CD14-positive monocyte (primary cell): Measurements from ENCODE around the gene PAPSS2. TPM values are rescaled to one million over a fixed set of nuclear protein-coding genes. Genes with fewer than 3 reads are reported as not detected.
"Not testable (repeated sequence)": the region's sequence is repeated elsewhere in the genome, so short reads cannot be mapped to it uniquely, and the experiment has no call there.

Experiments
- DNase-seq, 3 donors: peaks; one replicate each; pipeline ENCODE4 v3.0.0-alpha.2; 2011 to 2022
- H2AFZ ChIP-seq: 2 replicates; pipeline ENCODE4 v1.6.0; 2012; ENCODE audit warnings: mild to moderate bottlenecking, low read depth, low read length, inconsistent platforms; ENCODE audit not compliant: insufficient read depth, poor library complexity, severe bottlenecking
- H3K27ac ChIP-seq, 2 donors: 1 replicate in 1 of 2; 2 replicates in 1 of 2; pipeline ENCODE4 v1.5.1; 2012 to 2013; ENCODE audit warnings: low read length in 2 of 2, control low read depth in 1 of 2, inconsistent platforms in 1 of 2, low read depth in 1 of 2, mild to moderate bottlenecking in 1 of 2
- H3K27me3 ChIP-seq, 2 donors: one replicate each; pipeline versions ENCODE4 v1.6.0 to v1.6.1; 2011 to 2013; ENCODE audit warnings: low read length in 2 of 2; ENCODE audit not compliant: control insufficient read depth in 2 of 2, insufficient read depth in 2 of 2
- H3K36me3 ChIP-seq, 2 donors: replicated peaks in 1 of 2; 1 replicate in 1 of 2; 2 replicates in 1 of 2; pipeline versions ENCODE4 v1.5.1 to v1.6.1; 2012 to 2013; ENCODE audit warnings: low read length in 2 of 2, control low read depth in 1 of 2, inconsistent platforms in 1 of 2, mild to moderate bottlenecking in 1 of 2; ENCODE audit not compliant: insufficient read depth in 2 of 2, control insufficient read depth in 1 of 2
- H3K4me1 ChIP-seq, 2 donors: 1 replicate in 1 of 2; 2 replicates in 1 of 2; pipeline versions ENCODE4 v1.5.1 to v1.6.1; 2012 to 2013; ENCODE audit warnings: low read length in 2 of 2, control low read depth in 1 of 2, inconsistent platforms in 1 of 2, mild to moderate bottlenecking in 1 of 2, moderate library complexity in 1 of 2; ENCODE audit not compliant: insufficient read depth in 2 of 2, control insufficient read depth in 1 of 2
- H3K4me2 ChIP-seq: replicated peaks from 2 replicates; pipeline ENCODE3; 2012; ENCODE audit warnings: low read length, moderate library complexity, mild to moderate bottlenecking; ENCODE audit not compliant: poor library complexity, severe bottlenecking; ENCODE audit errors: extremely low read depth
- H3K4me3 ChIP-seq, 3 experiments: fragments of 200-600 bp in 1 of 3; sonication (generic) in 1 of 3; replicated peaks in 1 of 3; 1 replicate in 2 of 3; 2 replicates in 1 of 3; pipeline ENCODE4 v1.5.1; 2011 to 2013; ENCODE audit warnings: low read length in 3 of 3, mild to moderate bottlenecking in 3 of 3, control low read depth in 2 of 3, low read depth in 2 of 3, inconsistent platforms in 1 of 3, moderate library complexity in 1 of 3
- H3K79me2 ChIP-seq: 2 replicates; pipeline ENCODE4 v1.6.0; 2012; ENCODE audit warnings: mild to moderate bottlenecking, control low read depth, inconsistent platforms, low read length, moderate library complexity; ENCODE audit not compliant: insufficient read depth
- H3K9ac ChIP-seq: 2 replicates; pipeline ENCODE4 v1.6.0; 2017; ENCODE audit warnings: low read length, mild to moderate bottlenecking; ENCODE audit not compliant: insufficient read depth, poor library complexity, severe bottlenecking
- H3K9me3 ChIP-seq, 2 donors: replicated peaks in 1 of 2; 1 replicate in 1 of 2; 2 replicates in 1 of 2; pipeline versions ENCODE4 v1.5.1 to v1.6.1; 2012 to 2013; ENCODE audit warnings: low read length in 2 of 2, control low read depth in 1 of 2; ENCODE audit not compliant: control insufficient read depth in 1 of 2, insufficient read depth in 1 of 2
- H4K20me1 ChIP-seq: 2 replicates; pipeline ENCODE4 v1.6.0; 2012; ENCODE audit warnings: mild to moderate bottlenecking, low read length, control low read depth, moderate library complexity; ENCODE audit not compliant: insufficient read depth
- H3K27ac Mint-ChIP-seq, 7 donors: one replicate each; pipeline ENCODE4 v1.8.0; 2020; ENCODE audit warnings: mild to moderate bottlenecking in 7 of 7, mixed read lengths in 7 of 7, moderate library complexity in 6 of 7, inconsistent platforms in 2 of 7
- H3K27me3 Mint-ChIP-seq, 3 donors: one replicate each; pipeline ENCODE4 v1.8.0; 2021 to 2022; ENCODE audit warnings: low read depth in 3 of 3, mild to moderate bottlenecking in 3 of 3, mixed read lengths in 3 of 3, moderate library complexity in 3 of 3, inconsistent platforms in 1 of 3
- H3K36me3 Mint-ChIP-seq, 2 donors: one replicate each; pipeline ENCODE4 v1.8.0; 2020; ENCODE audit warnings: mixed read lengths in 2 of 2, inconsistent platforms in 1 of 2, mild to moderate bottlenecking in 1 of 2
- H3K4me1 Mint-ChIP-seq: one replicate; pipeline ENCODE4 v1.8.0; 2020; ENCODE audit warnings: mild to moderate bottlenecking, mixed read lengths
- H3K4me3 Mint-ChIP-seq, 2 donors: one replicate each; pipeline ENCODE4 v1.8.0; 2020; ENCODE audit warnings: mild to moderate bottlenecking in 2 of 2, mixed read lengths in 2 of 2, moderate library complexity in 1 of 2
- H3K9me3 Mint-ChIP-seq, 7 donors: one replicate each; pipeline ENCODE4 v1.8.0; 2020 to 2022; ENCODE audit warnings: mixed read lengths in 7 of 7, mild to moderate bottlenecking in 6 of 7, moderate library complexity in 6 of 7, inconsistent platforms in 2 of 7
- WGBS: methylation state at CpG from one replicate; pipeline ENCODE4 v1.1.5; 2013; ENCODE audit warnings: missing lambda C conversion rate; ENCODE audit not compliant: insufficient coverage; 5-methylcytosine and 5-hydroxymethylcytosine counted together
- intact Hi-C, 2 donors: fragments of 100-400 bp; cut with micrococcal nuclease; formaldehyde crosslinking; loops; one replicate each; pipeline versions ENCODE4 v1.15.0 to v1.15.1; 2023
- polyA minus RNA-seq: library from RNA; depleted of rRNA, polyadenylated mRNA; stranded (reverse); fragments of >200 nt; gene quantifications from 2 replicates; pipeline ENCODE4 v1.2.3, GENCODE V29; 2012
- polyA plus RNA-seq, 3 donors: library from polyadenylated mRNA; depleted of rRNA in 1 of 3; unstranded in 2 of 3; stranded (reverse) in 1 of 3; fragments of 300-500 nt in 2 of 3; fragments of >200 nt in 1 of 3; fragmentation: Illumina TruSeq in 2 of 3; gene quantifications; 1 replicate in 2 of 3; 2 replicates in 1 of 3; pipeline ENCODE4 v1.2.3, GENCODE V29; 2012 to 2021
- total RNA-seq, 12 experiments: library from RNA in 1 of 12; stranded (reverse) in 1 of 12; fragments of 120-200 nt in 1 of 12; gene quantifications; one replicate each; pipeline ENCODE4 v1.2.4 and lab custom pipeline; 2013 to 2026; ENCODE audit warnings: mixed read lengths in 6 of 12, inconsistent platforms in 1 of 12
- TF ChIP-seq, protein P1 (sequence below): fragments of 200-600 bp; IDR thresholded peaks from one replicate; pipeline ENCODE4 v1.8.0; 2022; ENCODE audit warnings: antibody characterized with exemption, mild to moderate bottlenecking

PAPSS2 gene
- total RNA-seq (2013), result 7.2 TPM
- polyA plus RNA-seq (1 to 10 TPM; 3.5 to 6.5 (median 6.2) TPM), polyA minus RNA-seq (1.7 and 2.3 TPM in 2 replicates), total RNA-seq (lab: John Stamatoyannopoulos, UW) (16.7 to 55.2 (median 26.8) reads per million in 11 experiments)

DNA sequence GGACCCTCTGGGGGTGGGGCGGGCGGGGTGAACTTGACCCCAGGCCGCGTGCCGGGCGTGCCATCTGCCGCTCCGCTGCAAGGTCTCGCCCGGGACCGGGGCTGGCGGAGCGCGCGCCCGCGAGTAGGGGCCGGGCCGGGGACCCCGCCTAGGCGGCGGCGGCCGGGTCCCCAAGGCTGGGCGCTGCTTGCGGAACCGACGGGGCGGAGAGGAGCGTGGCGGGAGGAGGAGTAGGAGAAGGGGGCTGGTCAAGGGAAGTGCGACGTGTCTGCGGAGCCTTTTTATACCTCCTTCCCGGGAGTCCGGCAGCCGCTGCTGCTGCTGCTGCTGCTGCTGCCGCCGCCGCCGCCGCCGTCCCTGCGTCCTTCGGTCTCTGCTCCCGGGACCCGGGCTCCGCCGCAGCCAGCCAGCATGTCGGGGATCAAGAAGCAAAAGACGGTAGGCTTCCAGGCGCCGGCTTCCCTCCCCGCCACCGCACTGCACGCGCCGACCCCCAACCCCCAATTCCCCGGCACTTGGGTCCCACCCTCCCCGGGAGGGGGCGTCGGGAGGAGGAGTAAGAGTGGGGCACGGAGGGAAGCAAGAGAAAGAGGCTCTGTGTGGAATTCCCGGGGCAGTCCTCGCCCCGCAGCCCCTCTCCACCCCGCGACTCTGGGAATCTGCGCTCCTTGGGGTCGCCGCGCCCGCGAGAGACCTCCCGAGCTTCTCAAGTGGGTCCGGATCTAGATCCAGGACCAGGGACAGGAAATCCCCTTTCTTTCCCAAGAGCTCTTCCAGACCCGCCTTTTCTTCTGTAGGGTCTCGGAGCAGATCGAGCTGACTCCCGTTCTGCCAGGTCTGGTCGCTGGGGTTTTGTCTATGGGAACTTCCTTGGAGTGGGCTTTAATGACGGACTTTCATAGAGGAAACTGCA, at the start of gene PAPSS2:
Gene PAPSS2, plus strand, starts transcription at position 308 of the 913 bp plus-strand sequence. Its CDS starts 104 bp downstream, at position 412.
- no peaks in the 10 kb centered on the region for H3K79me2 ChIP-seq

DNA sequence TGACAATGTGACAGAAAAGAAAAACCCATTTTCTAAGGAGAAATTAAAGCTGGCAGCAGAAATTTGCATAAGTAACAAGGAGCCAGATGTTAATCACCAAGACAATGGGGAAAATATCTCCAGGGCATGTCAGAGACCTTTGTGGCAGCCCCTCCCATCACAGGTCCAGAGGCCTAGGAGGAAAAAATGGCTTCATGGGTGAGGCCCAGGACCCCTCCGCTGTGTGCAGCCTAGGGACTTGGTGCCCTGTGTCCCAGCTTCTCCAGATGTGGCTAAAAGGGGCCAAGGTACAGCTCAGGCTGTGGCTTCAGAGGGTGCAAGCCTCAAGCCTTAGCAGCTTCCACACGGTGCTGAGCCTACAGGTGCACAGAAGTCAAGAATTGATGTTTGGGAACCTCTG, 48.3 kb upstream of the PAPSS2 start:
- H3K36me3 Mint-ChIP-seq, H3K27ac Mint-ChIP-seq, H3K36me3 ChIP-seq, intact Hi-C loops, H3K4me1 Mint-ChIP-seq, H3K27me3 ChIP-seq, H3K4me3 Mint-ChIP-seq, H3K9ac ChIP-seq, H2AFZ ChIP-seq, H3K4me2 ChIP-seq, DNase-seq, H3K27ac ChIP-seq, H3K9me3 ChIP-seq, H3K4me1 ChIP-seq, H3K4me3 ChIP-seq, H3K27me3 Mint-ChIP-seq, H4K20me1 ChIP-seq, H3K79me2 ChIP-seq: not testable (repeated sequence)
- WGBS, result 100% methylated on average over 2 of the region's 2 CpGs
- H3K9me3 Mint-ChIP-seq, result peaks cover 0 to 14% (median 4%) of the 10 kb centered on the region in 7 donors

More for the DNA sequence above, at the start of gene PAPSS2:
- TF ChIP-seq, protein P1, sequence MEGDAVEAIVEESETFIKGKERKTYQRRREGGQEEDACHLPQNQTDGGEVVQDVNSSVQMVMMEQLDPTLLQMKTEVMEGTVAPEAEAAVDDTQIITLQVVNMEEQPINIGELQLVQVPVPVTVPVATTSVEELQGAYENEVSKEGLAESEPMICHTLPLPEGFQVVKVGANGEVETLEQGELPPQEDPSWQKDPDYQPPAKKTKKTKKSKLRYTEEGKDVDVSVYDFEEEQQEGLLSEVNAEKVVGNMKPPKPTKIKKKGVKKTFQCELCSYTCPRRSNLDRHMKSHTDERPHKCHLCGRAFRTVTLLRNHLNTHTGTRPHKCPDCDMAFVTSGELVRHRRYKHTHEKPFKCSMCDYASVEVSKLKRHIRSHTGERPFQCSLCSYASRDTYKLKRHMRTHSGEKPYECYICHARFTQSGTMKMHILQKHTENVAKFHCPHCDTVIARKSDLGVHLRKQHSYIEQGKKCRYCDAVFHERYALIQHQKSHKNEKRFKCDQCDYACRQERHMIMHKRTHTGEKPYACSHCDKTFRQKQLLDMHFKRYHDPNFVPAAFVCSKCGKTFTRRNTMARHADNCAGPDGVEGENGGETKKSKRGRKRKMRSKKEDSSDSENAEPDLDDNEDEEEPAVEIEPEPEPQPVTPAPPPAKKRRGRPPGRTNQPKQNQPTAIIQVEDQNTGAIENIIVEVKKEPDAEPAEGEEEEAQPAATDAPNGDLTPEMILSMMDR, result no peak
- H3K27me3 ChIP-seq, result peaks cover 0 to 3% of the 10 kb centered on the region in 2 donors
- H3K27ac ChIP-seq, result peak within 1 kb of the TSS; percentile 23 to 37
- Mint-ChIP-seq H3K36me3 (peaks cover 2 to 7% of the 10 kb centered on the region in 2 donors), H3K9me3 (peaks cover 0 to 3% (median 0%) of the 10 kb centered on the region in 7 donors), H3K27ac (peak within 1 kb of the TSS; percentile 62 to 91 (median 83)), H3K27me3 (peaks cover 7 to 16% (median 13%) of the 10 kb centered on the region in 3 donors), H3K4me1 (peaks cover 35% of the 10 kb centered on the region), H3K4me3 (peak within 1 kb of the TSS; percentile 93 to 95)
- peak within 1 kb of the TSS; percentile 90 for H3K4me2 ChIP-seq
- no peaks in the 10 kb centered on the region for H4K20me1 ChIP-seq
- peak within 1 kb of the TSS; percentile 91 for H2AFZ ChIP-seq
- H3K4me1 ChIP-seq, result peaks cover 21 to 30% of the 10 kb centered on the region in 2 donors
- peak within 1 kb of the TSS; percentile 73 for H3K9ac ChIP-seq
- H3K9me3 ChIP-seq, result no peaks in the 10 kb centered on the region
- H3K4me3 ChIP-seq, result peak within 1 kb of the TSS; percentile 55 to 88 (median 82)
- intact Hi-C loops, result loop anchor here (5.0 kb wide), 4 partner anchors 77 to 112 kb away; no protein-coding TSS in a partner anchor
- WGBS, result under 1% methylated on average over 59 of the region's 82 CpGs
- no peaks in the 10 kb centered on the region for H3K36me3 ChIP-seq
- peak; percentile 43 to 63 (median 63) for DNase-seq
